ENCODE data around the gene ATG9B. TPM values are rescaled to one million over a fixed set of nuclear protein-coding genes. Genes with fewer than 3 reads are reported as not detected.

The ATG9B gene
- total and polyA plus RNA-seq, 9 of the 15 experiments (the other 6 are each of a cell fraction or from before 2014, with no cell fraction given) = 0.29 to 8.0 (median 2.1) TPM

DNA sequence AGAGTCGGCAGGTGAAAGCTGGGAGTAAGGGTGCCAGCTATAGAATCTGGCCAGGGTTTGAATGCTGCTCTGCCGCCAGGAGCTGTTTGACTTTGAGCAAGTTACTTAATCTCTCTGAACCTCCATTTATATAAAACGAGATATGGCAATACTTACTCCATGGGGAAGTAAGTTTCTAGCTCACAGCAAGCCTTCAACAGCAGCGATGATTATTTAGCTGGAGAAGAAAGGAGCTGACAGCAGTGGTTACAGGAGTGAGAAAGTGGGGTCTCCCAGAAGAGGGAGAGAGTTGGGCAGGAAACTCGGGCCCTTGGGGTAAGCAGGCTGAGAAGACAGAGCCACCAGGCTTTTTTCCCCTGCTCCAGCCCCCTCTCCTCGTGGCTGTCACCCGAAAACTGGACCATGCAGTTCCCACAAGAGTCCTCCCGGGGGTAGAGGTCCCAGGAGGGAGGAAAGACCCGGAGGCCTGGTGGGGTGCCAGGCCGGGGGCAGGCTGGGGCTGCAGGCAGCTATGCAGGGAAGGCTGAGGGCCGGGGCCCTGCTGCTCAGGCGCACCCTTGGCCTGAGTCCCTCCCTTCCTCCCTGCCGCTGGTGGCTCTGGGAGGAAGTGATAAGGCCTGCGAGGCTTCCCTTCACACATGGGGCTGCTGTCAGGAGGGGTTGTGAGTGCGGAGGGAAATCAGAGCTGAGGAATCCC is 30.0 kb downstream of the ATG9B start (continued):
- TF ChIP-seq, protein P1, sequence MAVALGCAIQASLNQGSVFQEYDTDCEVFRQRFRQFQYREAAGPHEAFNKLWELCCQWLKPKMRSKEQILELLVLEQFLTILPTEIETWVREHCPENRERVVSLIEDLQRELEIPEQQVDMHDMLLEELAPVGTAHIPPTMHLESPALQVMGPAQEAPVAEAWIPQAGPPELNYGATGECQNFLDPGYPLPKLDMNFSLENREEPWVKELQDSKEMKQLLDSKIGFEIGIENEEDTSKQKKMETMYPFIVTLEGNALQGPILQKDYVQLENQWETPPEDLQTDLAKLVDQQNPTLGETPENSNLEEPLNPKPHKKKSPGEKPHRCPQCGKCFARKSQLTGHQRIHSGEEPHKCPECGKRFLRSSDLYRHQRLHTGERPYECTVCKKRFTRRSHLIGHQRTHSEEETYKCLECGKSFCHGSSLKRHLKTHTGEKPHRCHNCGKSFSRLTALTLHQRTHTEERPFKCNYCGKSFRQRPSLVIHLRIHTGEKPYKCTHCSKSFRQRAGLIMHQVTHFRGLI (CRISPR knock-in tag; IDR thresholded peaks at IDR 0.05) = peak; percentile 86
- TF ChIP-seq TEAD1 (CRISPR knock-in tag; IDR thresholded peaks at IDR 0.05) (peak in 1 of 2 experiments; percentile 88; a peak in 3 of 4 replicates), ZNF586 (CRISPR knock-in tag; conservative IDR thresholded peaks at IDR 0.05) (no peak), ZBTB17 (CRISPR knock-in tag; IDR thresholded peaks at IDR 0.05) (peak; percentile 77), CREM (IDR thresholded peaks at IDR 0.05; ENCODE audit: low read depth) (peak; percentile 81), L3MBTL2 (IDR thresholded peaks at IDR 0.05) (peak; percentile 98), ARNT (IDR thresholded peaks at IDR 0.05) (peak; percentile 57 to 58; a peak in 2 of 4 replicates), SUPT5H (IDR thresholded peaks at IDR 0.05) (peak; percentile 53; the same call in 1 of the 2 replicates), CSDE1 (IDR thresholded peaks at IDR 0.05) (no peak), BHLHE40 (IDR thresholded peaks at IDR 0.05; ENCODE audit: low read length) (peak; percentile 82)
- TF ChIP-seq, protein P2, sequence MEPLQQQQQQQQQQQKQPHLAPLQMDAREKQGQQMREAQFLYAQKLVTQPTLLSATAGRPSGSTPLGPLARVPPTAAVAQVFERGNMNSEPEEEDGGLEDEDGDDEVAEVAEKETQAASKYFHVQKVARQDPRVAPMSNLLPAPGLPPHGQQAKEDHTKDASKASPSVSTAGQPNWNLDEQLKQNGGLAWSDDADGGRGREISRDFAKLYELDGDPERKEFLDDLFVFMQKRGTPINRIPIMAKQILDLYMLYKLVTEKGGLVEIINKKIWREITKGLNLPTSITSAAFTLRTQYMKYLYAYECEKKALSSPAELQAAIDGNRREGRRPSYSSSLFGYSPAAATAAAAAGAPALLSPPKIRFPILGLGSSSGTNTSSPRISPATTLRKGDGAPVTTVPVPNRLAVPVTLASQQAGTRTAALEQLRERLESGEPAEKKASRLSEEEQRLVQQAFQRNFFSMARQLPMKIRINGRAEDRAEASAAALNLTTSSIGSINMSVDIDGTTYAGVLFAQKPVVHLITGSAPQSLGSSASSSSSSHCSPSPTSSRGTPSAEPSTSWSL (CRISPR knock-in tag; IDR thresholded peaks at IDR 0.05; ENCODE audit: borderline replicate concordance) = peak; percentile 28; the same call in 1 of the 2 replicates
- TF ChIP-seq, protein P3, sequence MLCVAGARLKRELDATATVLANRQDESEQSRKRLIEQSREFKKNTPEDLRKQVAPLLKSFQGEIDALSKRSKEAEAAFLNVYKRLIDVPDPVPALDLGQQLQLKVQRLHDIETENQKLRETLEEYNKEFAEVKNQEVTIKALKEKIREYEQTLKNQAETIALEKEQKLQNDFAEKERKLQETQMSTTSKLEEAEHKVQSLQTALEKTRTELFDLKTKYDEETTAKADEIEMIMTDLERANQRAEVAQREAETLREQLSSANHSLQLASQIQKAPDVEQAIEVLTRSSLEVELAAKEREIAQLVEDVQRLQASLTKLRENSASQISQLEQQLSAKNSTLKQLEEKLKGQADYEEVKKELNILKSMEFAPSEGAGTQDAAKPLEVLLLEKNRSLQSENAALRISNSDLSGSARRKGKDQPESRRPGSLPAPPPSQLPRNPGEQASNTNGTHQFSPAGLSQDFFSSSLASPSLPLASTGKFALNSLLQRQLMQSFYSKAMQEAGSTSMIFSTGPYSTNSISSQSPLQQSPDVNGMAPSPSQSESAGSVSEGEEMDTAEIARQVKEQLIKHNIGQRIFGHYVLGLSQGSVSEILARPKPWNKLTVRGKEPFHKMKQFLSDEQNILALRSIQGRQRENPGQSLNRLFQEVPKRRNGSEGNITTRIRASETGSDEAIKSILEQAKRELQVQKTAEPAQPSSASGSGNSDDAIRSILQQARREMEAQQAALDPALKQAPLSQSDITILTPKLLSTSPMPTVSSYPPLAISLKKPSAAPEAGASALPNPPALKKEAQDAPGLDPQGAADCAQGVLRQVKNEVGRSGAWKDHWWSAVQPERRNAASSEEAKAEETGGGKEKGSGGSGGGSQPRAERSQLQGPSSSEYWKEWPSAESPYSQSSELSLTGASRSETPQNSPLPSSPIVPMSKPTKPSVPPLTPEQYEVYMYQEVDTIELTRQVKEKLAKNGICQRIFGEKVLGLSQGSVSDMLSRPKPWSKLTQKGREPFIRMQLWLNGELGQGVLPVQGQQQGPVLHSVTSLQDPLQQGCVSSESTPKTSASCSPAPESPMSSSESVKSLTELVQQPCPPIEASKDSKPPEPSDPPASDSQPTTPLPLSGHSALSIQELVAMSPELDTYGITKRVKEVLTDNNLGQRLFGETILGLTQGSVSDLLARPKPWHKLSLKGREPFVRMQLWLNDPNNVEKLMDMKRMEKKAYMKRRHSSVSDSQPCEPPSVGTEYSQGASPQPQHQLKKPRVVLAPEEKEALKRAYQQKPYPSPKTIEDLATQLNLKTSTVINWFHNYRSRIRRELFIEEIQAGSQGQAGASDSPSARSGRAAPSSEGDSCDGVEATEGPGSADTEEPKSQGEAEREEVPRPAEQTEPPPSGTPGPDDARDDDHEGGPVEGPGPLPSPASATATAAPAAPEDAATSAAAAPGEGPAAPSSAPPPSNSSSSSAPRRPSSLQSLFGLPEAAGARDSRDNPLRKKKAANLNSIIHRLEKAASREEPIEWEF (CRISPR knock-in tag; IDR thresholded peaks at IDR 0.05) = peak; percentile 80
- TF ChIP-seq, protein P4, sequence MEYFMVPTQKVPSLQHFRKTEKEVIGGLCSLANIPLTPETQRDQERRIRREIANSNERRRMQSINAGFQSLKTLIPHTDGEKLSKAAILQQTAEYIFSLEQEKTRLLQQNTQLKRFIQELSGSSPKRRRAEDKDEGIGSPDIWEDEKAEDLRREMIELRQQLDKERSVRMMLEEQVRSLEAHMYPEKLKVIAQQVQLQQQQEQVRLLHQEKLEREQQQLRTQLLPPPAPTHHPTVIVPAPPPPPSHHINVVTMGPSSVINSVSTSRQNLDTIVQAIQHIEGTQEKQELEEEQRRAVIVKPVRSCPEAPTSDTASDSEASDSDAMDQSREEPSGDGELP (CRISPR knock-in tag; IDR thresholded peaks at IDR 0.05; ENCODE audit: borderline replicate concordance) = peak; percentile 97
- TF ChIP-seq, protein P5, sequence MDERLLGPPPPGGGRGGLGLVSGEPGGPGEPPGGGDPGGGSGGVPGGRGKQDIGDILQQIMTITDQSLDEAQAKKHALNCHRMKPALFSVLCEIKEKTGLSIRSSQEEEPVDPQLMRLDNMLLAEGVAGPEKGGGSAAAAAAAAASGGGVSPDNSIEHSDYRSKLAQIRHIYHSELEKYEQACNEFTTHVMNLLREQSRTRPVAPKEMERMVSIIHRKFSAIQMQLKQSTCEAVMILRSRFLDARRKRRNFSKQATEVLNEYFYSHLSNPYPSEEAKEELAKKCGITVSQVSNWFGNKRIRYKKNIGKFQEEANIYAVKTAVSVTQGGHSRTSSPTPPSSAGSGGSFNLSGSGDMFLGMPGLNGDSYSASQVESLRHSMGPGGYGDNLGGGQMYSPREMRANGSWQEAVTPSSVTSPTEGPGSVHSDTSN (CRISPR knock-in tag; IDR thresholded peaks at IDR 0.05; ENCODE audit: low read depth) = no peak
- TF ChIP-seq, protein P5 (tag; conservative IDR thresholded peaks at IDR 0.05; ENCODE audit: low read depth) = no peak
